Dorsolateral prefrontal cortex (tissue), 118 donors: ENCODE data around the gene SF3B3. TPM values are rescaled to one million over a fixed set of nuclear protein-coding genes. Genes with fewer than 3 reads are reported as not detected.

Experiments
- total RNA-seq, 120 experiments: library from RNA; stranded (reverse); gene quantifications; one replicate each; pipeline versions ENCODE4 v1.2.3 to v1.2.4, GENCODE V29; 2022

SF3B3 gene
- total RNA-seq, 120 experiments from 2014 or later = 141 to 244 (median 179) TPM

Other genes with a start within 250 kb of the SF3B3 start
- 100 to 1,000 TPM; 134 to 280 (median 218) TPM for gene AARS1, start 234.3 kb upstream of the SF3B3 start, total RNA-seq
- gene DDX19B, start 224.6 kb upstream of the SF3B3 start, total RNA-seq = 10 to 100 TPM; 13.1 to 33.1 (median 20.6) TPM
- gene DDX19A, start 176.9 kb upstream of the SF3B3 start, total RNA-seq = 10 to 100 TPM; 31.5 to 53.5 (median 41.3) TPM
- gene ST3GAL2, start 84.7 kb upstream of the SF3B3 start, total RNA-seq = 10 to 100 TPM; 15.9 to 62.9 (median 30.9) TPM
- 10 to 100 TPM; 15.7 to 38.7 (median 23.8) TPM for gene FCSK, start 69.2 kb upstream of the SF3B3 start, total RNA-seq
- 10 to 100 TPM; 33.6 to 68.0 (median 51.2) TPM for gene COG4, start 262 bp upstream of the SF3B3 start, total RNA-seq
- 10 to 100 TPM in 117 of 120 experiments, 1 to 10 TPM in 3; 5.0 to 52.7 (median 20.4) TPM for gene IL34, start 122.7 kb downstream of the SF3B3 start, total RNA-seq
- 100 to 1,000 TPM; 135 to 968 (median 301) TPM for gene MTSS2, start 162.2 kb downstream of the SF3B3 start, total RNA-seq